H1 (cell line): ENCODE measurements around the gene C12orf43. TPM values are rescaled to one million over a fixed set of nuclear protein-coding genes. Genes with fewer than 3 reads are reported as not detected.
A peak's percentile ranks its signal among the peaks of the same experiment; 100 is the strongest.

Experiments
- CTCF ChIA-PET: fragments of 300-600 bp; sonication (Branson Sonifier 250); formaldehyde crosslinking; loops from one replicate; lab custom pipeline; 2021; ENCODE audit not compliant: partially characterized antibody; lab: Charles Lee
- POLR2A ChIA-PET: fragments of 300-600 bp; sonication (Branson Sonifier 250); formaldehyde crosslinking; loops from one replicate; lab custom pipeline; 2021; ENCODE audit warnings: inconsistent platforms; ENCODE audit not compliant: partially characterized antibody; lab: Charles Lee
- DNase-seq, 2 experiments: peaks; one replicate each; pipeline versions ENCODE4 v3.0.0 to v3.0.0-alpha.2; 2010 to 2022; ENCODE audit warnings: low spot score in 2 of 2, low read depth in 1 of 2, mixed read lengths in 1 of 2
- FAIRE-seq: peaks from 2 replicates; lab custom pipeline; 2011; peaks lifted over from hg19 to GRCh38; lab: Jason Lieb, UNC
- H2AFZ ChIP-seq: 2 replicates; pipeline ENCODE4 v1.8.1; 2012; ENCODE audit warnings: low read length, inconsistent platforms
- H2AK5ac ChIP-seq: 2 replicates; pipeline ENCODE4 v1.6.1; 2013; ENCODE audit warnings: low read depth, low read length
- H2BK120ac ChIP-seq: replicated peaks from 2 replicates; pipeline ENCODE3; 2013; ENCODE audit warnings: low read depth, low read length, inconsistent platforms
- H2BK12ac ChIP-seq: 2 replicates; pipeline ENCODE4 v1.6.1; 2013; ENCODE audit warnings: low read depth, low read length
- H2BK15ac ChIP-seq: 2 replicates; pipeline ENCODE4 v1.6.1; 2013; ENCODE audit warnings: low read length
- H2BK20ac ChIP-seq: 2 replicates; pipeline ENCODE4 v1.6.1; 2013; ENCODE audit warnings: low read length
- H2BK5ac ChIP-seq: 2 replicates; pipeline ENCODE4 v1.6.1; 2013; ENCODE audit warnings: low read depth, low read length
- H3K14ac ChIP-seq: 2 replicates; pipeline ENCODE4 v1.6.1; 2013; ENCODE audit warnings: inconsistent platforms; ENCODE audit not compliant: insufficient read length
- H3K18ac ChIP-seq: 2 replicates; pipeline ENCODE4 v1.6.1; 2013; ENCODE audit warnings: low read length; ENCODE audit errors: extremely low read depth
- H3K23ac ChIP-seq: 2 replicates; pipeline ENCODE4 v1.6.1; 2013; ENCODE audit warnings: inconsistent platforms; ENCODE audit not compliant: insufficient read length
- H3K23me2 ChIP-seq: 2 replicates; pipeline ENCODE4 v1.6.1; 2013; ENCODE audit warnings: low read depth, low read length
- H3K27ac ChIP-seq: 2 replicates; pipeline ENCODE4 v1.6.1; 2011; ENCODE audit warnings: low read depth, low read length, inconsistent platforms
- H3K27me3 ChIP-seq, 4 experiments: replicated peaks in 1 of 4; 1 replicate in 1 of 4; 2 replicates in 3 of 4; pipeline versions ENCODE4 v1.6.1 to v1.8.1; 2011 to 2013; ENCODE audit warnings: low read length in 3 of 4, mild to moderate bottlenecking in 3 of 4, inconsistent platforms in 2 of 4, mixed read lengths in 2 of 4, moderate library complexity in 1 of 4; ENCODE audit not compliant: control insufficient read depth in 3 of 4, insufficient read depth in 3 of 4; ENCODE audit errors: extremely low read depth in 1 of 4
- H3K36me3 ChIP-seq, 4 experiments: 2 replicates each; pipeline versions ENCODE4 v1.6.1 to v1.8.1; 2011 to 2013; ENCODE audit warnings: mild to moderate bottlenecking in 4 of 4, low read length in 3 of 4, moderate library complexity in 2 of 4, control low read depth in 1 of 4, inconsistent platforms in 1 of 4; ENCODE audit not compliant: insufficient read depth in 4 of 4, control insufficient read depth in 2 of 4
- H3K4ac ChIP-seq: replicated peaks from 2 replicates; pipeline ENCODE3; 2013; ENCODE audit warnings: low read length, low read depth, mixed read lengths, inconsistent platforms; ENCODE audit not compliant: insufficient read length
- H3K4me1 ChIP-seq, 4 experiments: replicated peaks in 1 of 4; 1 replicate in 1 of 4; 2 replicates in 3 of 4; pipeline versions ENCODE4 v1.6.1 to v1.8.1; 2011 to 2013; ENCODE audit warnings: low read length in 3 of 4, inconsistent platforms in 2 of 4, mixed read lengths in 1 of 4; ENCODE audit not compliant: insufficient read depth in 4 of 4, control insufficient read depth in 3 of 4
- H3K4me2 ChIP-seq, 2 experiments: 2 replicates each; pipeline versions ENCODE4 v1.6.1 to v1.8.1; 2011 to 2013; ENCODE audit warnings: low read depth in 2 of 2, low read length in 2 of 2, control low read depth in 1 of 2, inconsistent platforms in 1 of 2, mild to moderate bottlenecking in 1 of 2; ENCODE audit not compliant: insufficient read depth in 1 of 2
- H3K4me3 ChIP-seq, 4 experiments: fragments of 200-600, 300-600 bp in 1 of 4; sonication (generic), shearing (Covaris generic), sonication (Bioruptor Twin) in 1 of 4; 2 replicates each; pipeline versions ENCODE4 v1.5.1 to v1.8.1; 2011 to 2016; ENCODE audit warnings: low read length in 4 of 4, low read depth in 3 of 4, control low read depth in 2 of 4, inconsistent platforms in 2 of 4, mild to moderate bottlenecking in 2 of 4, mixed read lengths in 1 of 4, moderate library complexity in 1 of 4; ENCODE audit not compliant: insufficient read depth in 2 of 4; ENCODE audit errors: extremely low read depth in 1 of 4
- H3K56ac ChIP-seq: replicated peaks from 2 replicates; pipeline ENCODE3; 2013; ENCODE audit warnings: low read depth, mild to moderate bottlenecking, mixed read lengths, low read length, inconsistent platforms; ENCODE audit not compliant: insufficient read length
- H3K79me1 ChIP-seq: 2 replicates; pipeline ENCODE4 v1.6.1; 2013; ENCODE audit warnings: low read depth, low read length, control low read depth
- H3K79me2 ChIP-seq, 2 experiments: 2 replicates each; pipeline versions ENCODE4 v1.6.1 to v1.8.1; 2012 to 2013; ENCODE audit warnings: low read length in 2 of 2, mild to moderate bottlenecking in 2 of 2, inconsistent platforms in 1 of 2; ENCODE audit not compliant: insufficient read depth in 2 of 2, control insufficient read depth in 1 of 2
- H3K9ac ChIP-seq, 4 experiments: replicated peaks in 1 of 4; 1 replicate in 1 of 4; 2 replicates in 3 of 4; pipeline versions ENCODE4 v1.6.1 to v1.8.1; 2011 to 2013; ENCODE audit warnings: low read depth in 3 of 4, low read length in 3 of 4, control low read depth in 2 of 4, mild to moderate bottlenecking in 2 of 4, moderate library complexity in 2 of 4, inconsistent platforms in 1 of 4; ENCODE audit errors: extremely low read depth in 1 of 4
- H3K9me3 ChIP-seq, 2 experiments: 2 replicates each; pipeline versions ENCODE4 v1.6.1 to v1.8.1; 2012 to 2013; ENCODE audit warnings: mild to moderate bottlenecking in 2 of 2, moderate library complexity in 2 of 2, control low read depth in 1 of 2, inconsistent platforms in 1 of 2, low read depth in 1 of 2, low read length in 1 of 2, mixed read lengths in 1 of 2; ENCODE audit not compliant: insufficient read depth in 2 of 2
- H4K20me1 ChIP-seq, 2 experiments: replicated peaks in 1 of 2; 2 replicates each; pipeline versions ENCODE3 to v1.8.1; 2011 to 2013; ENCODE audit warnings: inconsistent platforms in 2 of 2, low read length in 2 of 2, mild to moderate bottlenecking in 1 of 2; ENCODE audit not compliant: insufficient read depth in 2 of 2, control insufficient read depth in 1 of 2
- H4K5ac ChIP-seq: 2 replicates; pipeline ENCODE4 v1.6.1; 2013; ENCODE audit warnings: low read length, low read depth, mixed read lengths, inconsistent platforms; ENCODE audit not compliant: insufficient read length
- H4K8ac ChIP-seq: 2 replicates; pipeline ENCODE4 v1.8.0; 2013; ENCODE audit warnings: mild to moderate bottlenecking, moderate library complexity, low read length, inconsistent platforms; ENCODE audit not compliant: insufficient read depth; ENCODE audit errors: extremely low read depth
- H4K91ac ChIP-seq: replicated peaks from 2 replicates; pipeline ENCODE3; 2013; ENCODE audit warnings: low read length, mixed read lengths, inconsistent platforms; ENCODE audit not compliant: insufficient read length
- JUND ChIP-seq: IDR thresholded peaks from 2 replicates; pipeline ENCODE4 v1.6.1; 2011; ENCODE audit warnings: mild to moderate bottlenecking, improper control_type of control experiment, low read length
- SIX5 ChIP-seq: IDR thresholded peaks from 2 replicates; pipeline ENCODE4 v1.6.1; 2011; ENCODE audit warnings: mild to moderate bottlenecking, low read depth, low read length
- TCF12 ChIP-seq: IDR thresholded peaks from 2 replicates; pipeline ENCODE4 v1.6.1; 2011; ENCODE audit warnings: low read depth, mild to moderate bottlenecking, low read length
- WGBS, 2 experiments: shearing (Covaris generic) in 1 of 2; methylation state at CpG; one replicate each; pipeline versions ENCODE4 v1.1.6 to v1.1.7; 2013 to 2015; ENCODE audit warnings: low lambda C conversion rate in 2 of 2, mixed read lengths in 2 of 2, inconsistent platforms in 1 of 2, low coverage in 1 of 2, missing lambda C conversion rate in 1 of 2; ENCODE audit not compliant: insufficient replicate concordance in 2 of 2, insufficient coverage in 1 of 2, insufficient read length in 1 of 2; ENCODE audit errors: extremely low coverage in 1 of 2, missing lambda C conversion rate in 1 of 2; 5-methylcytosine and 5-hydroxymethylcytosine counted together
- polyA plus RNA-seq, 7 experiments: library from polyadenylated mRNA; depleted of rRNA in 3 of 7; stranded (reverse) in 5 of 7; unstranded in 2 of 7; fragments of >200 nt in 5 of 7; fragments of 200-250 nt in 2 of 7; gene quantifications; 1 replicate in 5 of 7; 2 replicates in 1 of 7; 4 replicates in 1 of 7; pipeline versions ENCODE4 v1.2.1 to v1.2.3, GENCODE V29; 2011 to 2013; ENCODE audit warnings: missing spikeins in 2 of 7, mixed read lengths in 2 of 7
- total RNA-seq: library from RNA; stranded (reverse); fragmentation: NEBNext Ultra II Directional; extraction: Animal tissue kit (Norgen Biotek cat#: 25700); gene quantifications from 2 replicates; pipeline ENCODE4 v1.2.1, GENCODE V29; 2021
- TF ChIP-seq, protein P1 (sequence below), 3 experiments: IDR thresholded peaks; 1 replicate in 2 of 3; 2 replicates in 1 of 3; pipeline versions ENCODE4 v1.5.1 to v1.6.1; 2011; ENCODE audit warnings: low read length in 3 of 3, mild to moderate bottlenecking in 3 of 3, inconsistent platforms in 2 of 3, low read depth in 1 of 3, moderate library complexity in 1 of 3; ENCODE audit not compliant: insufficient read depth in 1 of 3; ENCODE audit errors: control extremely low read depth in 1 of 3

Gene C12orf43
- total and polyA plus RNA-seq, 2 of the 8 experiments (the other 6 are each of a cell fraction or from before 2014, with no cell fraction given) = 9.2 to 22.3 TPM

DNA sequence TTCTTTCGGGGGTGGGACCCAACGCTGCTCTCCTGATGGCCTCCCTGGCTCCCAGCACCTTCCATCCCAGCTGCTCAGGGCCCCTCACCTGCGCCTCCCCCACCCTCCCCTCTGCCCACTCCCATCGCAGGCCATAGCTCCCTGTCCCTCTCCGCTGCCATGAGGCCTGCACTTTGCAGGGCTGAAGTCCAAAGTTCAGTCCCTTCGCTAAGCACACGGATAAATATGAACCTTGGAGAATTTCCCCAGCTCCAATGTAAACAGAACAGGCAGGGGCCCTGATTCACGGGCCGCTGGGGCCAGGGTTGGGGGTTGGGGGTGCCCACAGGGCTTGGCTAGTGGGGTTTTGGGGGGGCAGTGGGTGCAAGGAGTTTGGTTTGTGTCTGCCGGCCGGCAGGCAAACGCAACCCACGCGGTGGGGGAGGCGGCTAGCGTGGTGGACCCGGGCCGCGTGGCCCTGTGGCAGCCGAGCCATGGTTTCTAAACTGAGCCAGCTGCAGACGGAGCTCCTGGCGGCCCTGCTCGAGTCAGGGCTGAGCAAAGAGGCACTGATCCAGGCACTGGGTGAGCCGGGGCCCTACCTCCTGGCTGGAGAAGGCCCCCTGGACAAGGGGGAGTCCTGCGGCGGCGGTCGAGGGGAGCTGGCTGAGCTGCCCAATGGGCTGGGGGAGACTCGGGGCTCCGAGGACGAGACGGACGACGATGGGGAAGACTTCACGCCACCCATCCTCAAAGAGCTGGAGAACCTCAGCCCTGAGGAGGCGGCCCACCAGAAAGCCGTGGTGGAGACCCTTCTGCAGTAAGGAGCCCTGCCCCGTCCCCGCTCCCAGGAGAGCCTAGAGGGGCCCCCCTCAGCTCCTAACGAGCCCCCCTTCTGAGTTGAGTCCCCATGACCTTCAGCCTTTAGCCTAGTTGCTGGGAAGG lies 37.7 kb downstream of the C12orf43 start, which contains the start of gene HNF1A:
Gene HNF1A (plus strand): TSS at position 248 of the 924 bp plus-strand sequence. CDS start 226 bp downstream, at position 474.
- Histone ChIP-seq H3K14ac (no peak within 1 kb of the TSS), H3K23ac (no peak within 1 kb of the TSS), H2BK120ac (no peak within 1 kb of the TSS), H3K79me1 (no peaks in the 10 kb centered on the region), H2BK12ac (no peak within 1 kb of the TSS), H3K4me1 (peaks cover 0 to 5% (median 1%) of the 10 kb centered on the region in 4 experiments; a peak in 3 of 7 replicates), H3K27me3 (no peaks in the 10 kb centered on the region), H2BK20ac (0 out of 2 replicates have a peak within 1 kb of the TSS, but pooled peaks have one; percentile 21), H2AFZ (no peak within 1 kb of the TSS; the same call in 1 of the 2 replicates), H2AK5ac (no peak within 1 kb of the TSS), H2BK5ac (no peak within 1 kb of the TSS), H3K4ac (peak within 1 kb of the TSS; percentile 69), H3K18ac (no peak within 1 kb of the TSS), H3K23me2 (no peaks in the 10 kb centered on the region), H2BK15ac (no peak within 1 kb of the TSS), H3K56ac (no peak within 1 kb of the TSS), H4K20me1 (no peaks in the 10 kb centered on the region), H3K4me2 (no peak within 1 kb of the TSS), H3K36me3 (no peaks in the 10 kb centered on the region), H4K91ac (no peak within 1 kb of the TSS), H3K9ac (no peak within 1 kb of the TSS), H4K8ac (0 out of 2 replicates have a peak within 1 kb of the TSS, but pooled peaks have one; percentile 40), H3K9me3 (no peaks in the 10 kb centered on the region), H3K79me2 (no peaks in the 10 kb centered on the region), H3K4me3 (no peak within 1 kb of the TSS), H4K5ac (no peak within 1 kb of the TSS), H3K27ac (no peak within 1 kb of the TSS)
- ChIA-PET CTCF (interaction anchor here (0.6 to 2.9 kb wide), 11 partner anchors 22 to 395 kb away, joined by 3 to 24 read pairs (median 3); no protein-coding TSS in a partner anchor), POLR2A (interaction anchor here (0.9 to 1.1 kb wide), 2 partner anchors 18 to 38 kb away, joined by 3 read pairs; partner anchors contain the start of gene C12orf43)
- FAIRE-seq = no peak
- TF ChIP-seq, protein P1, sequence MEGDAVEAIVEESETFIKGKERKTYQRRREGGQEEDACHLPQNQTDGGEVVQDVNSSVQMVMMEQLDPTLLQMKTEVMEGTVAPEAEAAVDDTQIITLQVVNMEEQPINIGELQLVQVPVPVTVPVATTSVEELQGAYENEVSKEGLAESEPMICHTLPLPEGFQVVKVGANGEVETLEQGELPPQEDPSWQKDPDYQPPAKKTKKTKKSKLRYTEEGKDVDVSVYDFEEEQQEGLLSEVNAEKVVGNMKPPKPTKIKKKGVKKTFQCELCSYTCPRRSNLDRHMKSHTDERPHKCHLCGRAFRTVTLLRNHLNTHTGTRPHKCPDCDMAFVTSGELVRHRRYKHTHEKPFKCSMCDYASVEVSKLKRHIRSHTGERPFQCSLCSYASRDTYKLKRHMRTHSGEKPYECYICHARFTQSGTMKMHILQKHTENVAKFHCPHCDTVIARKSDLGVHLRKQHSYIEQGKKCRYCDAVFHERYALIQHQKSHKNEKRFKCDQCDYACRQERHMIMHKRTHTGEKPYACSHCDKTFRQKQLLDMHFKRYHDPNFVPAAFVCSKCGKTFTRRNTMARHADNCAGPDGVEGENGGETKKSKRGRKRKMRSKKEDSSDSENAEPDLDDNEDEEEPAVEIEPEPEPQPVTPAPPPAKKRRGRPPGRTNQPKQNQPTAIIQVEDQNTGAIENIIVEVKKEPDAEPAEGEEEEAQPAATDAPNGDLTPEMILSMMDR (IDR thresholded peaks at IDR 0.05; ENCODE audit: control extremely low read depth in 1 of 3, insufficient read depth in 1 of 3, low read depth in 1 of 3, low read length in 3 of 3) = no peak
- no peak for TF ChIP-seq JUND
- TF ChIP-seq SIX5 = no peak
- no peak for TF ChIP-seq TCF12
- DNase-seq = no peak
- 95% methylated on average over 22 of the region's 40 CpGs; no CpG with 5 or more reads in 1 of the 2 experiments for WGBS, 2 experiments
